Keratinocyte (primary cell): Measurements from ENCODE around the gene LRRC10B. TPM values are rescaled to one million over a fixed set of nuclear protein-coding genes. Genes with fewer than 3 reads are reported as not detected.

Experiments
- DNase-seq: peaks from one replicate; pipeline ENCODE4 v3.0.0-alpha.2; 2011; ENCODE audit warnings: low read depth, missing footprints, low spot score
- FAIRE-seq: peaks from 2 replicates; lab custom pipeline; 2011; peaks lifted over from hg19 to GRCh38; lab: Jason Lieb, UNC
- H2AFZ ChIP-seq: 2 replicates; pipeline ENCODE4 v1.6.0; 2012; ENCODE audit warnings: low read length, control low read depth, inconsistent platforms; ENCODE audit not compliant: control insufficient read depth
- H3K27ac ChIP-seq: 2 replicates; pipeline ENCODE4 v1.5.1; 2011; ENCODE audit warnings: low read length; ENCODE audit not compliant: control insufficient read depth, insufficient read depth
- H3K27me3 ChIP-seq: 3 replicates; pipeline ENCODE4 v1.6.0; 2011; ENCODE audit warnings: low read length; ENCODE audit not compliant: control insufficient read depth, insufficient read depth; ENCODE audit errors: extremely low read depth
- H3K36me3 ChIP-seq, 2 experiments: 2 replicates in 1 of 2; 3 replicates in 1 of 2; pipeline ENCODE4 v1.5.1; 2011; ENCODE audit warnings: low read length in 2 of 2, mild to moderate bottlenecking in 1 of 2; ENCODE audit not compliant: control insufficient read depth in 2 of 2, insufficient read depth in 2 of 2; ENCODE audit errors: extremely low read depth in 1 of 2
- H3K4me1 ChIP-seq: 3 replicates; pipeline ENCODE4 v1.5.1; 2011; ENCODE audit warnings: low read length; ENCODE audit not compliant: control insufficient read depth, insufficient read depth; ENCODE audit errors: extremely low read depth
- H3K4me2 ChIP-seq: 3 replicates; pipeline ENCODE4 v1.6.0; 2011; ENCODE audit warnings: low read depth, low read length; ENCODE audit not compliant: control insufficient read depth, insufficient read depth; ENCODE audit errors: extremely low read depth
- H3K4me3 ChIP-seq, 3 experiments: fragments of 200-600 bp in 1 of 3; sonication (generic) in 1 of 3; 2 replicates in 2 of 3; 3 replicates in 1 of 3; pipeline ENCODE4 v1.5.1; 2011 to 2016; ENCODE audit warnings: low read length in 3 of 3, mild to moderate bottlenecking in 3 of 3, control low read depth in 2 of 3, inconsistent platforms in 1 of 3, low read depth in 1 of 3, mixed read lengths in 1 of 3, mixed run types in 1 of 3, moderate library complexity in 1 of 3; ENCODE audit not compliant: control insufficient read depth in 2 of 3, insufficient read depth in 2 of 3; ENCODE audit errors: extremely low read depth in 1 of 3
- H3K79me2 ChIP-seq: 2 replicates; pipeline ENCODE4 v1.6.0; 2012; ENCODE audit warnings: low read length; ENCODE audit not compliant: control insufficient read depth, insufficient read depth
- H3K9ac ChIP-seq: 3 replicates; pipeline ENCODE4 v1.6.0; 2011; ENCODE audit warnings: low read length; ENCODE audit not compliant: control insufficient read depth, insufficient read depth; ENCODE audit errors: extremely low read depth
- H3K9me1 ChIP-seq: 3 replicates; pipeline ENCODE4 v1.6.0; 2011; ENCODE audit warnings: low read length; ENCODE audit not compliant: control insufficient read depth, insufficient read depth; ENCODE audit errors: extremely low read depth
- H3K9me3 ChIP-seq: 2 replicates; pipeline ENCODE4 v1.5.1; 2012; ENCODE audit warnings: low read depth, low read length; ENCODE audit not compliant: control insufficient read depth
- H4K20me1 ChIP-seq: 3 replicates; pipeline ENCODE4 v1.6.0; 2011; ENCODE audit warnings: low read length; ENCODE audit not compliant: control insufficient read depth, insufficient read depth; ENCODE audit errors: extremely low read depth
- CTCF ChIP-seq, 3 experiments: IDR thresholded peaks in 1 of 3; conservative IDR thresholded peaks in 1 of 3; optimal IDR thresholded peaks in 1 of 3; 2 replicates in 2 of 3; 3 replicates in 1 of 3; pipeline versions ENCODE3 to v1.5.1; 2011; ENCODE audit warnings: low read length in 3 of 3, mild to moderate bottlenecking in 3 of 3, moderate library complexity in 2 of 3, control low read depth in 1 of 3, inconsistent platforms in 1 of 3; ENCODE audit not compliant: insufficient read depth in 2 of 3; ENCODE audit errors: extremely low read depth in 1 of 3
- EZH2 ChIP-seq: IDR thresholded peaks from one replicate; pipeline ENCODE4 v1.6.1; 2012; ENCODE audit warnings: inconsistent platforms, mild to moderate bottlenecking, low read length, moderate library complexity
- dilution Hi-C: fragments of 300-500 bp; cut with MboI; formaldehyde crosslinking; loops from one replicate; pipeline ENCODE4 v1.7.0; 2020; ENCODE audit warnings: low sequenced_read_pairs; ENCODE audit not compliant: extremely low pct_ligation_motif_present
- polyA plus RNA-seq, 5 experiments: library from polyadenylated mRNA; depleted of rRNA in 3 of 5; stranded (reverse) in 3 of 5; stranded (forward) in 1 of 5; unstranded in 1 of 5; fragments of >200 nt; gene quantifications; 1 replicate in 1 of 5; 2 replicates in 3 of 5; 3 replicates in 1 of 5; pipeline versions ENCODE4 v1.2.1 to v1.2.3, GENCODE V29; 2011 to 2012; ENCODE audit warnings: missing spikeins in 2 of 5, low read depth in 1 of 5, low replicate concordance in 1 of 5

LRRC10B gene
- polyA plus RNA-seq, 1 donor (not counting 4 experiments of a cell fraction or from before 2014, with no cell fraction given), result not detected

DNA sequence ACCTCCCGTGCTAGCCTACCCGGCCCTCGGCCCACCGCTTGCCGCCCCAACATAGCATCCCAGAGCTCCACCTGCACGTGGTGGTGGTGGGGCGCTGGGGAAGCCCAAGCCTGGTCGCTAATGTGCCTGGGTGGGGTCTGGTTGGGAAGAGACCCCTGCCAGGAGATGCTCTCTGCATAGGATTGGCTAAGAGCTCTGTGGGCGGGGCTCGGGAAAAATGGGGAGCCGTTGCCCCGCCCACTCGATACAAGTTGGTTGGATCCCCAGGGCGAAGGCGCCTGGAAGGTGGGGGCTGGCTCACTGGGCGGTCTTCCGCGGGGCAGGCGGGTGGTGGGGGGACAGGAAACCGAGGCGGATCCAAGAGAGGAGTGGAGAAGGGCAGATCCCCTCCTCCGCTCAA, 7.6 kb downstream of the LRRC10B start:
- Histone ChIP-seq H3K4me1 (no peaks in the 10 kb centered on the region), H3K4me2 (no peak overlapping the region), H3K27me3 (peaks cover 6% of the 10 kb centered on the region), H4K20me1 (no peaks in the 10 kb centered on the region), H3K9me1 (no peaks in the 10 kb centered on the region), H3K79me2 (no peaks in the 10 kb centered on the region), H2AFZ (no peak overlapping the region), H3K4me3 (no peak overlapping the region), H3K27ac (no peak overlapping the region), H3K9ac (no peak overlapping the region), H3K36me3 (no peaks in the 10 kb centered on the region), H3K9me3 (no peaks in the 10 kb centered on the region)
- FAIRE-seq (no peak), DNase-seq (no peak)
- dilution Hi-C loops, result no loop called here
- TF ChIP-seq EZH2 (no peak), CTCF (optimal IDR thresholded peaks at IDR 0.05 in 1 of 3, IDR thresholded peaks at IDR 0.05 in 1 of 3, conservative IDR thresholded peaks at IDR 0.05 in 1 of 3; ENCODE audit: extremely low read depth in 1 of 3, insufficient read depth in 2 of 3, low read length in 3 of 3) (no peak)

- no peak overlapping the region for H3K4me3 ChIP-seq
- H4K20me1 ChIP-seq, result no peaks in the 10 kb centered on the region
- no peak overlapping the region for H3K9ac ChIP-seq
- H3K9me1 ChIP-seq, result no peaks in the 10 kb centered on the region
- H3K36me3 ChIP-seq, result no peaks in the 10 kb centered on the region
- dilution Hi-C loops, result no loop called here
- H3K4me1 ChIP-seq, result no peaks in the 10 kb centered on the region
- peaks cover 6% of the 10 kb centered on the region for H3K27me3 ChIP-seq
- H3K79me2 ChIP-seq, result no peaks in the 10 kb centered on the region
- H3K27ac ChIP-seq, result no peak overlapping the region
- no peak for FAIRE-seq
- no peak for DNase-seq
- no peak overlapping the region for H3K4me2 ChIP-seq
- no peaks in the 10 kb centered on the region for H3K9me3 ChIP-seq
- TF ChIP-seq EZH2 (no peak), CTCF (optimal IDR thresholded peaks at IDR 0.05 in 1 of 3, IDR thresholded peaks at IDR 0.05 in 1 of 3, conservative IDR thresholded peaks at IDR 0.05 in 1 of 3; ENCODE audit: extremely low read depth in 1 of 3, insufficient read depth in 2 of 3, low read length in 3 of 3) (peak; percentile 88 to 97 (median 96))
- H2AFZ ChIP-seq, result no peak overlapping the region
Measured at GRCh38 chr11:61516675-61517572, 8.4 kb downstream of the LRRC10B start.
